Stimulated activated naive B cell treated with anti-CD40 and anti-IgM and Interleukin-4, amounts not matched to agents 10 μg/mL and 1 μg/mL and 100 μg/mL, for 72 hours (primary cell): Measurements from ENCODE around the gene SPON1.
"Not testable (repeated sequence)": the region's sequence is repeated elsewhere in the genome, so short reads cannot be mapped to it uniquely, and the experiment has no call there.

ENCODE experiments used
- ATAC-seq, 2 donors: fragments of 150-1000 bp; cut with Tn5 transposase; replicated peaks; 2 replicates each; pipeline ENCODE4 v1.10.0; 2021; ENCODE audit warnings: moderate library complexity in 1 of 2
- DNase-seq: peaks from one replicate; pipeline ENCODE4 v3.0.0; 2021
- H3K27ac Mint-ChIP-seq: one replicate; pipeline ENCODE4 v1.8.0; 2022; ENCODE audit warnings: mild to moderate bottlenecking, mixed read lengths
- H3K27me3 Mint-ChIP-seq, 2 donors: one replicate each; pipeline ENCODE4 v1.8.0; 2022; ENCODE audit warnings: mixed read lengths in 2 of 2
- H3K36me3 Mint-ChIP-seq, 2 donors: one replicate each; pipeline ENCODE4 v1.8.0; 2022; ENCODE audit warnings: mixed read lengths in 2 of 2, mild to moderate bottlenecking in 1 of 2
- H3K4me1 Mint-ChIP-seq, 2 donors: one replicate each; pipeline ENCODE4 v1.8.0; 2022; ENCODE audit warnings: mixed read lengths in 2 of 2, mild to moderate bottlenecking in 1 of 2
- H3K4me3 Mint-ChIP-seq, 2 donors: one replicate each; pipeline ENCODE4 v1.8.0; 2022; ENCODE audit warnings: mild to moderate bottlenecking in 2 of 2, mixed read lengths in 2 of 2, moderate library complexity in 1 of 2
- H3K9me3 Mint-ChIP-seq, 2 donors: one replicate each; pipeline ENCODE4 v1.8.0; 2022; ENCODE audit warnings: mixed read lengths in 2 of 2, mild to moderate bottlenecking in 1 of 2

The SPON1 gene

GRCh38 chr11:14251754-14252153 is 289.2 kb downstream of the SPON1 start:
- no peak overlapping the region for H3K27ac Mint-ChIP-seq
- no peaks in the 10 kb centered on the region for H3K36me3 Mint-ChIP-seq
- no peak for ATAC-seq
- peaks cover 10 to 16% of the 10 kb centered on the region in 2 donors for H3K27me3 Mint-ChIP-seq
- H3K9me3 Mint-ChIP-seq = no peaks in the 10 kb centered on the region
- DNase-seq = no peak
- H3K4me1 Mint-ChIP-seq = peaks cover 8 to 11% of the 10 kb centered on the region in 2 donors
- no peak overlapping the region for H3K4me3 Mint-ChIP-seq

- ATAC-seq, H3K36me3 Mint-ChIP-seq, H3K27ac Mint-ChIP-seq, DNase-seq, H3K9me3 Mint-ChIP-seq, H3K4me3 Mint-ChIP-seq: not testable (repeated sequence)
- Mint-ChIP-seq H3K4me1 (peaks cover 8 to 11% of the 10 kb centered on the region in 2 donors), H3K27me3 (peaks cover 6 to 12% of the 10 kb centered on the region in 2 donors)
These were observed 290.0 kb downstream of the SPON1 start for GRCh38 chr11:14252501-14252900.

- ATAC-seq = no peak
- H3K36me3 Mint-ChIP-seq = no peaks in the 10 kb centered on the region
- no peak overlapping the region for H3K27ac Mint-ChIP-seq
- peaks cover 0 to 5% of the 10 kb centered on the region in 2 donors for H3K27me3 Mint-ChIP-seq
- DNase-seq = no peak
- H3K4me1 Mint-ChIP-seq = peaks cover 10 to 11% of the 10 kb centered on the region in 2 donors
- H3K9me3 Mint-ChIP-seq = no peaks in the 10 kb centered on the region
- no peak overlapping the region for H3K4me3 Mint-ChIP-seq
These were observed 290.9 kb downstream of the SPON1 start for GRCh38 chr11:14253421-14253820.

- no peaks in the 10 kb centered on the region for H3K36me3 Mint-ChIP-seq
- ATAC-seq (no peak), DNase-seq (no peak)
- peaks cover 6 to 10% of the 10 kb centered on the region in 2 donors for H3K4me1 Mint-ChIP-seq
- H3K9me3 Mint-ChIP-seq = no peaks in the 10 kb centered on the region
- H3K27me3 Mint-ChIP-seq = peaks cover 0 to 5% of the 10 kb centered on the region in 2 donors
- H3K4me3 Mint-ChIP-seq = no peak overlapping the region
- no peak overlapping the region for H3K27ac Mint-ChIP-seq
These were observed 291.3 kb downstream of the SPON1 start for GRCh38 chr11:14253840-14254239.

GRCh38 chr11:14254533-14255237 is 292.2 kb downstream of the SPON1 start:
- ATAC-seq (no peak), DNase-seq (no peak)
- H3K9me3 Mint-ChIP-seq = no peaks in the 10 kb centered on the region
- H3K27me3 Mint-ChIP-seq = peaks cover 0 to 5% of the 10 kb centered on the region in 2 donors
- H3K4me3 Mint-ChIP-seq = no peak overlapping the region
- H3K36me3 Mint-ChIP-seq = no peaks in the 10 kb centered on the region
- no peak overlapping the region for H3K27ac Mint-ChIP-seq
- peaks cover 0 to 5% of the 10 kb centered on the region in 2 donors for H3K4me1 Mint-ChIP-seq

- no peak for DNase-seq
- peaks cover 0 to 5% of the 10 kb centered on the region in 2 donors for H3K27me3 Mint-ChIP-seq
- no peak overlapping the region for H3K4me3 Mint-ChIP-seq
- H3K4me1 Mint-ChIP-seq = peaks cover 0 to 5% of the 10 kb centered on the region in 2 donors
- no peaks in the 10 kb centered on the region for H3K36me3 Mint-ChIP-seq
- no peak for ATAC-seq
- no peak overlapping the region for H3K27ac Mint-ChIP-seq
- no peaks in the 10 kb centered on the region for H3K9me3 Mint-ChIP-seq
These were observed 292.7 kb downstream of the SPON1 start for GRCh38 chr11:14255238-14255534.

- Mint-ChIP-seq H3K4me3 (no peak overlapping the region), H3K36me3 (peaks cover 4% of the 10 kb centered on the region in 2 donors), H3K27me3 (peaks cover 0 to 5% of the 10 kb centered on the region in 2 donors), H3K27ac (no peak overlapping the region), H3K4me1 (peaks cover 0 to 5% of the 10 kb centered on the region in 2 donors), H3K9me3 (peaks cover 0 to 2% of the 10 kb centered on the region in 2 donors)
- DNase-seq = no peak
- peak in 1 of 2 donors; percentile 27 for ATAC-seq
These were observed 295.9 kb downstream of the SPON1 start for GRCh38 chr11:14258221-14258935.

- Mint-ChIP-seq H3K27ac (no peak overlapping the region), H3K36me3 (peaks cover 4% of the 10 kb centered on the region in 2 donors), H3K4me3 (no peak overlapping the region), H3K9me3 (peaks cover 0 to 2% of the 10 kb centered on the region in 2 donors), H3K4me1 (peaks cover 0 to 5% of the 10 kb centered on the region in 2 donors), H3K27me3 (no peaks in the 10 kb centered on the region)
- ATAC-seq (peak in 1 of 2 donors; percentile 19), DNase-seq (no peak)
These were observed 296.8 kb downstream of the SPON1 start for GRCh38 chr11:14259186-14259784.

GRCh38 chr11:14259878-14260277 is 297.4 kb downstream of the SPON1 start:
- Mint-ChIP-seq H3K4me3 (no peak overlapping the region), H3K36me3 (peaks cover 7 to 9% of the 10 kb centered on the region in 2 donors), H3K27ac (no peak overlapping the region)

GRCh38 chr11:14261066-14261465 is 298.5 kb downstream of the SPON1 start:
- no peaks in the 10 kb centered on the region for H3K27me3 Mint-ChIP-seq
- H3K9me3 Mint-ChIP-seq = peaks cover 4 to 8% of the 10 kb centered on the region in 2 donors
- H3K4me3 Mint-ChIP-seq = no peak overlapping the region
- no peak for DNase-seq
- ATAC-seq = no peak
- H3K27ac Mint-ChIP-seq = no peak overlapping the region
- H3K36me3 Mint-ChIP-seq = peaks cover 13 to 21% of the 10 kb centered on the region in 2 donors
- H3K4me1 Mint-ChIP-seq = peaks cover 0 to 10% of the 10 kb centered on the region in 2 donors

More at GRCh38 chr11:14259878-14260277, 297.4 kb downstream of the SPON1 start:
- ATAC-seq (peak; percentile 16 to 18), DNase-seq (no peak)
- Mint-ChIP-seq H3K27me3 (no peaks in the 10 kb centered on the region), H3K4me1 (peaks cover 0 to 6% of the 10 kb centered on the region in 2 donors), H3K9me3 (peaks cover 2 to 4% of the 10 kb centered on the region in 2 donors)

GRCh38 chr11:14262271-14262846 is 299.8 kb downstream of the SPON1 start:
- Mint-ChIP-seq H3K4me1 (peaks cover 0 to 10% of the 10 kb centered on the region in 2 donors), H3K36me3 (peaks cover 15 to 32% of the 10 kb centered on the region in 2 donors), H3K27me3 (no peaks in the 10 kb centered on the region), H3K27ac (peak overlapping the region; percentile 67), H3K9me3 (peaks cover 4 to 8% of the 10 kb centered on the region in 2 donors), H3K4me3 (no peak overlapping the region)
- DNase-seq (no peak), ATAC-seq (no peak)

GRCh38 chr11:14264966-14265365 is 302.4 kb downstream of the SPON1 start:
- ATAC-seq = no peak
- H3K9me3 Mint-ChIP-seq = peaks cover 4 to 8% of the 10 kb centered on the region in 2 donors
- no peak overlapping the region for H3K4me3 Mint-ChIP-seq

GRCh38 chr11:14266622-14267021 is 304.1 kb downstream of the SPON1 start:
- no peaks in the 10 kb centered on the region for H3K27me3 Mint-ChIP-seq
- ATAC-seq = no peak
- peaks cover 18 to 46% of the 10 kb centered on the region in 2 donors for H3K36me3 Mint-ChIP-seq

More at GRCh38 chr11:14264966-14265365, 302.4 kb downstream of the SPON1 start:
- Mint-ChIP-seq H3K27me3 (no peaks in the 10 kb centered on the region), H3K4me1 (peaks cover 4 to 6% of the 10 kb centered on the region in 2 donors), H3K27ac (no peak overlapping the region), H3K36me3 (peaks cover 16 to 41% of the 10 kb centered on the region in 2 donors)
- no peak for DNase-seq

More at GRCh38 chr11:14266622-14267021, 304.1 kb downstream of the SPON1 start:
- Mint-ChIP-seq H3K4me1 (peaks cover 17 to 21% of the 10 kb centered on the region in 2 donors), H3K4me3 (no peak overlapping the region), H3K27ac (no peak overlapping the region), H3K9me3 (peaks cover 4 to 9% of the 10 kb centered on the region in 2 donors)
- no peak for DNase-seq
